ENCODE results near the gene RPS4Y1.

RPS4Y1 gene

DNA sequence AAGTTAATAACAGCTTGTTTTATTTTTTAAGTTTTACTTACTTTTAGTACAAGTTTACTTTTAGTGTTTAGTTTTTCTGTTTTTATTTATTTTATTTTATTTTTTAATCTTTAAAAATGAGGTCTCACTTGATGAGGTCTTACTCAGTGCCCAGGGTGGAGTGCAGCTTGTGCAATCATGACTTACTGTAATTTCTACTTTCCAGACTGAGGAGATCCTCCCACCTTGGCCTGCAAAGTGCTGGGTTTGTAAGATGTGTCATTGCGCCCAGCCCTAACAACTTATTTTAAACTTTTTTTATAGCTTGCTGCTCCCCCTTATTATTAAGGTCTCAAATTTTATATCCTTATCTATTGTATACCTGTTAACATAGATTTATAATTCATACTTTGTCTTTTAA is 52.1 kb downstream of the RPS4Y1 start:
- TF ChIP-seq JUND (IDR thresholded peaks at IDR 0.05; ENCODE audit: low read depth): no peak
- in situ Hi-C loops (cut with HindIII; ENCODE audit: low pct_unique_long_range_greater_than_20kb, low sequenced_read_pairs): no loop called here
- no peak for DNase-seq (ENCODE audit: low read depth in 1 of 2, low spot score in 1 of 2)

DNA sequence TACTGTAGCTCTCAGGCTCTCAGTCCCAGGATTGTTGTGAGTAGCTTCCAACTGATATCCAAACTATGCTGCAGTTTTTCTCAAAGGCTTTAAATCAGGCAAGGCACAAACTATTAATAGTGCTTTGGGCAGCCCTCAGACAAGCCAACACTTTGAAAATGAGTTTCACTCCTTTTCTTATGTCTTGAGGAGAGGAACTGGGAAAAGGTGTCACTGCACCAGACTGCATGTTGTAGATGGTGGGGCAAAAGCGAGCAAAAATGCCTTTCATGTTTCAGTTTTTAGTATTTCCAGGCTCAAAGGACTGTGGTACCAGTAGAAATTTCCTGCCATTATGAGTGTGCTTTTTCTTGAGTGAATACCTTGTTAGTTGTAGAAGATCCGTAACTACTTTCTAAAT is 54.6 kb downstream of the RPS4Y1 start:
- no peak for DNase-seq (ENCODE audit: low read depth in 1 of 2, low spot score in 1 of 2)
- in situ Hi-C loops (cut with HindIII; ENCODE audit: low pct_unique_long_range_greater_than_20kb, low sequenced_read_pairs): no loop called here
- no peak for TF ChIP-seq JUND (IDR thresholded peaks at IDR 0.05; ENCODE audit: low read depth)

DNA sequence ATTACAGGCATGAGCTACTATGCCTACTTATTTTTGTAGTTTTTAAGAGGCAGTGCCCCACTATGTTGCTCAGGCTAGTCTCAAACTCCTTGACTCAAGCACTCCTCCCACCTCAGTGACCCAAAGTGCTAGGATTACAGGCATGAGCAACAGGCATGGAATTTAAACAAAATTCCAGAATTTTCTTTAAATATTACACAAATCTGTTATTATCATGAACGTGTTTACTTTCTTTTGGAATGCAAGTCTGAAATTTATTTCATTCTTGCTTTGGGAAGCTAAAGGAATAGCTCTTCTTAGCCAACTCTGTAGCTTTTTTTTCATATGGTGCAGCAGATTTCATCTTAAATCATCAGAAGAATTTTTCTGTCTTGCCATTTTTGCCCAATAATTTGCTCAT is 66.0 kb downstream of the RPS4Y1 start:
- no peak for DNase-seq (ENCODE audit: low read depth in 1 of 2, low spot score in 1 of 2)

DNA sequence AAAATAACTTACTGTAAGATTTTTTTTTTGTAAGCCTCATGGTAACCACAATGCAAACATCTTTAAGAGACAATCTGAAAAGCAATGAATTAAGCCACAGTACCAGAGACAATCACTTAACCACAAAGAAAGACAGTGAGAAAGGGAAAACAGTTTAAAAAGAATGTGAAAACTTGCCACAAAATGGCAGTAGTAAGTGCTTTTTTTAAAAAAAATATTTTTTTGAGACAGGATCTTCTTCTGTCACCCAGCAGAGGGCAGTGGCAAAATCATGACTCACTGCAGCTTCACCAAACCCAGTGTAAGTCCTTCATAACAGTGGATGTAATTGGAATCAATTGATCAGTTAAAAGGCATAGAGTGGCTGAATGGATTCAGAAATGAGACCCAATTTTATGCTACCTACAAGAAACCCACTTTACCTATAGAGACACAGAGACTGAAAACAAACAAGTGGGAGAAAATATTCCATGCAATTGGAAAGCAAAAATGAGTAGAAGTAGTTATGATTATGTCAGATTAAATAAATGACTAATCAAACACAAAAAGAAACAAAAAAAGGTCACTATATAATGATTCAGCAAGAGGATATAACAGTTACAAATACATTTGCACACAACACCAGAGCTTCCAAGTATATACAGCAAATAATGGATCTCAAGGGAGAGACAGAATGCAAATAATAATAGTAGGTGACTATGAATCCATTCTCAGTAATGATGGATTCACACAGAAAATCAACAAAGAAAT is 71.8 kb downstream of the RPS4Y1 start:
- TF ChIP-seq JUND (IDR thresholded peaks at IDR 0.05; ENCODE audit: low read depth): no peak
- in situ Hi-C loops (cut with HindIII; ENCODE audit: low pct_unique_long_range_greater_than_20kb, low sequenced_read_pairs): no loop called here
- DNase-seq (ENCODE audit: low read depth in 1 of 2, low spot score in 1 of 2): no peak

More for the DNA sequence above, 66.0 kb downstream of the RPS4Y1 start:
- TF ChIP-seq JUND (IDR thresholded peaks at IDR 0.05; ENCODE audit: low read depth): no peak
- in situ Hi-C loops (cut with HindIII; ENCODE audit: low pct_unique_long_range_greater_than_20kb, low sequenced_read_pairs): no loop called here
